ENCODE measurements around the gene SGTA. TPM values are rescaled to one million over a fixed set of nuclear protein-coding genes. Genes with fewer than 3 reads are reported as not detected.
A peak's percentile ranks its signal among the peaks of the same experiment; 100 is the strongest.

The SGTA gene
- total and polyA plus RNA-seq, 9 of the 15 experiments (the other 6 are each of a cell fraction or from before 2014, with no cell fraction given) = 1.4 to 110 (median 49.9) TPM

GRCh38 chr19:2733930-2734588 lies 49.0 kb downstream of the SGTA start:
- no peaks in the 10 kb centered on the region for H3K27me3 ChIP-seq (ENCODE audit: control insufficient read depth in 2 of 2, insufficient read depth in 2 of 2, low read length in 2 of 2)
- ChIA-PET CTCF (ENCODE audit: low intra/inter-chr PET ratio) (no interaction called here), POLR2A (interaction anchor here (1.2 to 1.3 kb wide), 2 partner anchors 8 to 10 kb away, joined by 5 read pairs; no protein-coding TSS in a partner anchor)
- peaks cover 40% of the 10 kb centered on the region for H3K79me2 ChIP-seq (ENCODE audit: control insufficient read depth, insufficient read depth, low read length)
- peaks cover 1% of the 10 kb centered on the region for H3K9me1 ChIP-seq (ENCODE audit: control insufficient read depth, insufficient read depth, low read length)
- no TSS peak for BruUV-seq (replicated peaks)
- peaks cover 5 to 44% of the 10 kb centered on the region in 2 experiments; a peak in 3 of 5 replicates for H3K4me1 ChIP-seq (replicated peaks in 1 of 2; ENCODE audit: control insufficient read depth in 2 of 2, insufficient read depth in 2 of 2, low read length in 2 of 2)
- H2AFZ ChIP-seq (ENCODE audit: low read depth, low read length) = no peak overlapping the region
- peaks cover 69% of the 10 kb centered on the region for H3K36me3 ChIP-seq (ENCODE audit: control insufficient read depth, insufficient read depth, low read length)
- H3K4me3 ChIP-seq = no peak overlapping the region
- TF ChIP-seq CHD1 (IDR thresholded peaks at IDR 0.05; ENCODE audit: low read length) (no peak), KLF10 (CRISPR knock-in tag; IDR thresholded peaks at IDR 0.05) (no peak), POLR2A (conservative IDR thresholded peaks at IDR 0.05) (peak; percentile 31; the same call in 1 of the 2 replicates), RBM22 (IDR thresholded peaks at IDR 0.05; ENCODE audit: low read depth, low read length, poor library complexity, severe bottlenecking) (peak; percentile 78), POLR2B (IDR thresholded peaks at IDR 0.05; ENCODE audit: low read depth, partially characterized antibody) (peak; percentile 29), RBFOX2 (IDR thresholded peaks at IDR 0.05; ENCODE audit: low read depth, low read length) (peak; percentile 61), DPF2 (IDR thresholded peaks at IDR 0.05) (no peak), KDM1A (IDR thresholded peaks at IDR 0.05) (peak in 1 of 2 experiments; percentile 43; a peak in 1 of 4 replicates), POLR2G (IDR thresholded peaks at IDR 0.05; ENCODE audit: low read depth, low read length) (peak; percentile 71; the same call in 1 of the 2 replicates), ZSCAN29 (IDR thresholded peaks at IDR 0.05) (no peak), SUPT5H (IDR thresholded peaks at IDR 0.05) (peak; percentile 44), SMAD3 (CRISPR knock-in tag; conservative IDR thresholded peaks at IDR 0.05) (no peak), HDAC3 (IDR thresholded peaks at IDR 0.05; ENCODE audit: borderline replicate concordance, partially characterized antibody) (no peak)
- DNase-seq (ENCODE audit: extremely low read depth in 1 of 4, low spot score in 3 of 4) (no peak), FAIRE-seq (no peak), ATAC-seq (no peak)
- H3K27ac ChIP-seq (ENCODE audit: extremely low read depth, low read depth, low read length) = no peak overlapping the region
- H4K20me1 ChIP-seq (replicated peaks; ENCODE audit: control insufficient read depth, insufficient read depth, low read length) = peaks cover 23% of the 10 kb centered on the region
- in situ Hi-C loops (cut with MboI) (no loop called here), intact Hi-C loops (cut with micrococcal nuclease) (no loop called here)
- H3K9me3 ChIP-seq (replicated peaks; ENCODE audit: control insufficient read depth, insufficient read depth, low read depth, low read length) = peaks cover 6% of the 10 kb centered on the region; the same call in 1 of the 2 replicates
- 94% methylated on average over 32 of the region's 35 CpGs for WGBS (ENCODE audit: insufficient coverage, low coverage, missing lambda C conversion rate)
- H3K4me2 ChIP-seq (ENCODE audit: insufficient read depth, low read length) = no peak overlapping the region
- no peak overlapping the region; a peak in 1 of 4 replicates for H3K9ac ChIP-seq (ENCODE audit: insufficient read depth in 1 of 2, low read depth in 2 of 2, low read length in 2 of 2)

All from K562 (cell line).